Neural progenitor cell (in vitro differentiated cells): Measurements from ENCODE around the gene C3orf70. TPM values are rescaled to one million over a fixed set of nuclear protein-coding genes. Genes with fewer than 3 reads are reported as not detected.
"Not testable (repeated sequence)": the region's sequence is repeated elsewhere in the genome, so short reads cannot be mapped to it uniquely, and the experiment has no call there.

Experiments used
- DNase-seq: peaks from one replicate; pipeline ENCODE4 v3.0.0-alpha.2; 2016; ENCODE audit warnings: low spot score
- H2AFZ ChIP-seq: fragments of 200-600 bp; sonication (generic); replicated peaks from 2 replicates; pipeline ENCODE4 v1.6.1; 2016; ENCODE audit warnings: antibody characterized with exemption
- H3F3A ChIP-seq: fragments of 200-600 bp; sonication (generic); 2 replicates; pipeline ENCODE4 v1.6.1; 2016; ENCODE audit warnings: antibody characterized with exemption, low read depth
- H3K27ac ChIP-seq: fragments of 200-600 bp; sonication (generic); 2 replicates; pipeline ENCODE4 v1.5.1; 2016; ENCODE audit warnings: mild to moderate bottlenecking
- H3K27me3 ChIP-seq: fragments of 200-600 bp; sonication (generic); 2 replicates; pipeline ENCODE4 v1.6.1; 2016; ENCODE audit warnings: mild to moderate bottlenecking, moderate library complexity
- H3K36me3 ChIP-seq: fragments of 200-600 bp; sonication (generic); 2 replicates; pipeline ENCODE4 v1.5.1; 2016
- H3K4me1 ChIP-seq: fragments of 200-600 bp; sonication (generic); 2 replicates; pipeline ENCODE4 v1.6.1; 2016; ENCODE audit warnings: mixed run types
- H3K4me2 ChIP-seq: fragments of 200-600 bp; sonication (generic); 2 replicates; pipeline ENCODE4 v1.6.1; 2016
- H3K4me3 ChIP-seq: fragments of 200-600 bp; sonication (generic); 2 replicates; pipeline ENCODE4 v1.5.1; 2016
- H3K79me2 ChIP-seq: fragments of 200-600 bp; sonication (generic); 2 replicates; pipeline ENCODE4 v1.6.1; 2016; ENCODE audit warnings: low read depth
- H3K9ac ChIP-seq: fragments of 200-600 bp; sonication (generic); 2 replicates; pipeline ENCODE4 v1.6.1; 2016
- H3K9me3 ChIP-seq: fragments of 200-600 bp; sonication (generic); 2 replicates; pipeline ENCODE4 v1.5.1; 2016; ENCODE audit warnings: low read depth
- H4K20me1 ChIP-seq: fragments of 200-600 bp; sonication (generic); 2 replicates; pipeline ENCODE4 v1.6.1; 2016; ENCODE audit warnings: low read depth
- H3K27ac Mint-ChIP-seq: 3 replicates; pipeline ENCODE4 v1.8.0; 2021; ENCODE audit warnings: mixed read lengths
- H3K27me3 Mint-ChIP-seq: 2 replicates; pipeline ENCODE4 v1.8.0; 2022; ENCODE audit warnings: low read depth, mild to moderate bottlenecking, inconsistent platforms, moderate library complexity, mixed read lengths; ENCODE audit not compliant: insufficient read depth
- H3K36me3 Mint-ChIP-seq: 3 replicates; pipeline ENCODE4 v1.8.0; 2021; ENCODE audit warnings: mixed read lengths
- H3K4me1 Mint-ChIP-seq: 3 replicates; pipeline ENCODE4 v1.8.0; 2021; ENCODE audit warnings: mixed read lengths
- H3K4me3 Mint-ChIP-seq: 3 replicates; pipeline ENCODE4 v1.8.0; 2021; ENCODE audit warnings: mild to moderate bottlenecking, moderate library complexity, mixed read lengths
- H3K9me3 Mint-ChIP-seq: 3 replicates; pipeline ENCODE4 v1.8.0; 2020; ENCODE audit warnings: mixed read lengths
- EZH2 ChIP-seq: fragments of 200-600 bp; sonication (generic); IDR thresholded peaks from 2 replicates; pipeline ENCODE4 v1.6.1; 2017; ENCODE audit warnings: antibody characterized with exemption, mild to moderate bottlenecking, moderate library complexity
- EZH2phosphoT487 ChIP-seq: fragments of 200-600 bp; sonication (generic); IDR thresholded peaks from 2 replicates; pipeline ENCODE4 v1.6.1; 2017; ENCODE audit warnings: antibody characterized with exemption
- total RNA-seq: library from RNA; depleted of rRNA; stranded (reverse); fragments of >200 nt; gene quantifications from 2 replicates; pipeline ENCODE4 v1.2.3, GENCODE V29; 2015; ENCODE audit warnings: low replicate concordance
- TF ChIP-seq, protein P1 (sequence below): fragments of 200-600 bp; sonication (generic); IDR thresholded peaks from 2 replicates; pipeline ENCODE4 v1.5.1; 2017; ENCODE audit warnings: antibody characterized with exemption, mild to moderate bottlenecking

The C3orf70 gene
- total RNA-seq, 1 donor from 2014 or later: 4.8 TPM

DNA sequence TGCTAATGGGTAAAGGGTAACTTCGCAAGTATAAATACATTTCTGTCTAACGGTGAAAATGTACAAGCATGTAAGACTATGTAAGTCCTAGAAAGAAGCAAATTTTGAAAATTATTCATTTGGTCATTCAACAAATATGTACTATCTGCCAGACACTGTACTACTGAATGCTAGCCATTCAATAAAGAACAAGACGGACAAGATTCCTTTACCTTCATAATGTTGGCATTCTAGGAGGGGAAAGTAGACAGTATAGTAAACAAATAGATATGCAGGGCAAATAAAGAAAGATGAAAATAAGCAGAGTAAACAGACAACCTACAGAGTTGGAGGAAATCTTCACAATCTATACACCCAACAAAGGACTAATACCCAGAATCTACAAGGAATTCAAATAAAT is 32.7 kb downstream of the C3orf70 start:
- H3K27ac ChIP-seq: no peak overlapping the region
- H3K27ac Mint-ChIP-seq: no peak overlapping the region
- no peaks in the 10 kb centered on the region for H3K36me3 ChIP-seq
- H3K9me3 ChIP-seq: no peaks in the 10 kb centered on the region
- no peaks in the 10 kb centered on the region for H3K36me3 Mint-ChIP-seq
- no peaks in the 10 kb centered on the region for H3K27me3 ChIP-seq
- H2AFZ ChIP-seq: no peak overlapping the region
- TF ChIP-seq EZH2: no peak
- TF ChIP-seq EZH2phosphoT487: no peak
- TF ChIP-seq, protein P1, sequence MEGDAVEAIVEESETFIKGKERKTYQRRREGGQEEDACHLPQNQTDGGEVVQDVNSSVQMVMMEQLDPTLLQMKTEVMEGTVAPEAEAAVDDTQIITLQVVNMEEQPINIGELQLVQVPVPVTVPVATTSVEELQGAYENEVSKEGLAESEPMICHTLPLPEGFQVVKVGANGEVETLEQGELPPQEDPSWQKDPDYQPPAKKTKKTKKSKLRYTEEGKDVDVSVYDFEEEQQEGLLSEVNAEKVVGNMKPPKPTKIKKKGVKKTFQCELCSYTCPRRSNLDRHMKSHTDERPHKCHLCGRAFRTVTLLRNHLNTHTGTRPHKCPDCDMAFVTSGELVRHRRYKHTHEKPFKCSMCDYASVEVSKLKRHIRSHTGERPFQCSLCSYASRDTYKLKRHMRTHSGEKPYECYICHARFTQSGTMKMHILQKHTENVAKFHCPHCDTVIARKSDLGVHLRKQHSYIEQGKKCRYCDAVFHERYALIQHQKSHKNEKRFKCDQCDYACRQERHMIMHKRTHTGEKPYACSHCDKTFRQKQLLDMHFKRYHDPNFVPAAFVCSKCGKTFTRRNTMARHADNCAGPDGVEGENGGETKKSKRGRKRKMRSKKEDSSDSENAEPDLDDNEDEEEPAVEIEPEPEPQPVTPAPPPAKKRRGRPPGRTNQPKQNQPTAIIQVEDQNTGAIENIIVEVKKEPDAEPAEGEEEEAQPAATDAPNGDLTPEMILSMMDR: no peak
- no peaks in the 10 kb centered on the region for H3K4me1 Mint-ChIP-seq
- no peak overlapping the region for H3K4me3 Mint-ChIP-seq
- no peak for DNase-seq
- H4K20me1 ChIP-seq: no peaks in the 10 kb centered on the region
- H3K4me3 ChIP-seq: no peak overlapping the region
- H3K4me1 ChIP-seq: no peaks in the 10 kb centered on the region
- no peak overlapping the region for H3K9ac ChIP-seq
- H3K27me3 Mint-ChIP-seq: peaks cover 2% of the 10 kb centered on the region
- H3K79me2 ChIP-seq: no peaks in the 10 kb centered on the region
- H3F3A ChIP-seq: no peaks in the 10 kb centered on the region
- no peak overlapping the region for H3K4me2 ChIP-seq
- H3K9me3 Mint-ChIP-seq: no peaks in the 10 kb centered on the region

DNA sequence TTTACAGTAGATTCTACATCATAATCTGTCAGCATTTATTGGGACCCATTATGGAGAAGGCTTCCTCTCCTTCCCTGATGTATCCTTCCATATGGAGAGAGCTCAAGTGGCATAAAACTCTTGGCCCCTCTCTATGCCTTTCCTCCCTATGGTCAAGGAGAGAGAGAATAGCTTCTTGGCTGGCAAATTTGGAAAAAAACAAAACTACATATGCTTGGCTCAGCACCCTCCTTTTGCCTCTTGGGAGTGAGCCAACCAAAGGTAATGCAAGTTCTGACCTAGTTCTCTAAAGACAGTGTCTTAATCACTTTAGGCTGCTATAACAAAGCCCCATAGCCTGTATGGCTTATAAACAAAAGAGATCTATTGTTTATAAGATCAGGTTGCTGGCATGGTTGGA is 37.5 kb downstream of the C3orf70 start:
- Mint-ChIP-seq H3K4me1 (no peaks in the 10 kb centered on the region), H3K9me3 (peaks cover 3% of the 10 kb centered on the region), H3K27ac (no peak overlapping the region), H3K4me3 (no peak overlapping the region), H3K36me3 (no peaks in the 10 kb centered on the region), H3K27me3 (peaks cover 2% of the 10 kb centered on the region)
- DNase-seq: no peak
- Histone ChIP-seq H3K4me3 (no peak overlapping the region), H3K36me3 (no peaks in the 10 kb centered on the region), H3F3A (no peaks in the 10 kb centered on the region), H4K20me1 (no peaks in the 10 kb centered on the region), H2AFZ (no peak overlapping the region), H3K27ac (no peak overlapping the region), H3K4me1 (no peaks in the 10 kb centered on the region), H3K4me2 (no peak overlapping the region), H3K9ac (no peak overlapping the region), H3K9me3 (no peaks in the 10 kb centered on the region), H3K27me3 (no peaks in the 10 kb centered on the region), H3K79me2 (no peaks in the 10 kb centered on the region)
- TF ChIP-seq EZH2phosphoT487 (no peak), EZH2 (no peak)
- TF ChIP-seq, protein P1: no peak

DNA sequence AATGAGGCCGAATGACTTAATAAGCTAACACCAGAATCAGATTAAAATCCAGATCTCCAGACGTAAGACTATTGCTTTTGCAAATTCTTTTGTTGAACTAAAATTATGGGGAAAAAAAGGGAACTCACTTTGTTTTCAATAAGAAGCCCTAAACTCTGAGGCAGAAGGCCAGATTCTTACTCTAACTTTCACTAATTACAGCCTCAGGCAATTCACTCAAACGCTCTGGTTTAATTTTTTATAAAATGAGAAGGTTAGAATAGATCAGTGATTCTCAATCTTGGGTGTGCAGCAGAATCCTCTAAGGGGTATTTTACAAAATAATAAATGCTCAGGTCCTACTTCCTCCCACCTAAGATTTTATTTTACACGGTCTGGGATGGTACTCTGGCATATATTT is 38.1 kb downstream of the C3orf70 start:
- Mint-ChIP-seq H3K4me1 (no peaks in the 10 kb centered on the region), H3K4me3 (no peak overlapping the region), H3K36me3 (no peaks in the 10 kb centered on the region), H3K9me3 (peaks cover 3% of the 10 kb centered on the region), H3K27ac (no peak overlapping the region), H3K27me3 (peaks cover 2% of the 10 kb centered on the region)
- no peak overlapping the region for H3K4me3 ChIP-seq
- H3K9me3 ChIP-seq: no peaks in the 10 kb centered on the region
- DNase-seq: no peak
- no peak for TF ChIP-seq EZH2phosphoT487
- TF ChIP-seq, protein P1: no peak
- TF ChIP-seq EZH2: no peak
- no peaks in the 10 kb centered on the region for H3K36me3 ChIP-seq
- no peak overlapping the region for H3K9ac ChIP-seq
- no peaks in the 10 kb centered on the region for H3K79me2 ChIP-seq
- H3F3A ChIP-seq: no peaks in the 10 kb centered on the region
- H3K27me3 ChIP-seq: no peaks in the 10 kb centered on the region
- no peak overlapping the region for H2AFZ ChIP-seq
- no peak overlapping the region for H3K4me2 ChIP-seq
- no peaks in the 10 kb centered on the region for H4K20me1 ChIP-seq
- no peak overlapping the region for H3K27ac ChIP-seq
- H3K4me1 ChIP-seq: no peaks in the 10 kb centered on the region

DNA sequence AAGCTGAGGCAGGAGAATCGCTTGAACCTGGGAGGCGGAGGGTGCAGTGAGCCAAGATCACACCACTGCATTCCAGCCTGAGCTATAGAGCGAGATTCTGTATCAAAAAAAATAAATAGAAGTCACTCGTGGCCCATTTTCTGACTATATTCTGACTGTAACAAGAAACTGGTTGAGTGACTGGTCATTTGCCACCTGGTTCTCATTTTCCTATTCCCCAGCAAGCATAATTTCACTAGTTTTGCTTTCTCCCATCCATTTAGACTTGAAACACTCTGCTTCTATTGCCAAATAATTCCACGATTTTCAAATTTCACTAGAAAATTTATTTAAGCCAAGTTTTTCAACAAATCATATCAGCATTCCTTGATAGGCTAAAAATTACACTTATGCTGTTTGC is 40.7 kb downstream of the C3orf70 start:
- Histone ChIP-seq H3K27me3 (no peaks in the 10 kb centered on the region), H3K4me3 (no peak overlapping the region), H3K27ac (no peak overlapping the region), H2AFZ (no peak overlapping the region), H4K20me1 (no peaks in the 10 kb centered on the region), H3K9ac (no peak overlapping the region), H3K9me3 (no peaks in the 10 kb centered on the region), H3K36me3 (no peaks in the 10 kb centered on the region), H3K4me1 (no peaks in the 10 kb centered on the region), H3F3A (no peaks in the 10 kb centered on the region), H3K79me2 (no peaks in the 10 kb centered on the region), H3K4me2 (no peak overlapping the region)
- H3K9me3 Mint-ChIP-seq: peaks cover 3% of the 10 kb centered on the region
- H3K36me3 Mint-ChIP-seq: no peaks in the 10 kb centered on the region
- H3K27me3 Mint-ChIP-seq: peaks cover 5% of the 10 kb centered on the region
- TF ChIP-seq EZH2 (no peak), EZH2phosphoT487 (no peak)
- TF ChIP-seq, protein P1: no peak
- no peak overlapping the region for H3K27ac Mint-ChIP-seq
- H3K4me1 Mint-ChIP-seq: no peaks in the 10 kb centered on the region
- no peak for DNase-seq
- no peak overlapping the region for H3K4me3 Mint-ChIP-seq

DNA sequence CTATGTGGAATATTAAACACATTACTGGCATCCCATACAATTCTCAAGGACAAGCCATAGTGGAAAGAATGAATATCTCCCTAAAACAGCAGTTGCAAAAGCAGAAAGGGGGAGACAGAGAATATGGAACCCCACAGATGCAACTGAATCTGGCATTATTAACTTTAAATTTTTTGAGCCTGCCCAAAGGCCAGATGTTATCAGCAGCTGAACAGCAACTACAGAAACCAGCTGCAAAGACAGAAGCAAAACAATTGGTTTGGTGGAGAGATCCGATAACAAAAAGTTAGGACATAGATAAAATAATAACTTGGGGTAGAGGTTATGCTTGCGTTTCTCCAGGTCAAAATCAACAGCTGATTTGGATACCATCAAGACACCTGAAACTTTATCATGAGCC is 43.8 kb downstream of the C3orf70 start:
- H3F3A ChIP-seq, H3K27ac Mint-ChIP-seq, H3K4me3 Mint-ChIP-seq, H3K27me3 ChIP-seq, H3K4me2 ChIP-seq, H3K36me3 ChIP-seq, H3K27me3 Mint-ChIP-seq, H3K4me1 Mint-ChIP-seq, H3K79me2 ChIP-seq, H3K9ac ChIP-seq, H2AFZ ChIP-seq, DNase-seq, H4K20me1 ChIP-seq, H3K4me1 ChIP-seq, H3K27ac ChIP-seq, H3K9me3 ChIP-seq, H3K36me3 Mint-ChIP-seq, H3K4me3 ChIP-seq: not testable (repeated sequence)
- H3K9me3 Mint-ChIP-seq: peaks cover 13% of the 10 kb centered on the region
